Esophagus muscularis mucosa (tissue), 4 donors: Measurements from ENCODE around the gene PFAS.

Experiments used
- EP300 ChIP-seq: sonication (generic); formaldehyde crosslinking; IDR thresholded peaks from one replicate; pipeline ENCODE4 v1.6.1; 2017; ENCODE audit warnings: antibody characterized with exemption
- POLR2A ChIP-seq: fragments of 450-650 bp; IDR thresholded peaks from one replicate; pipeline ENCODE4 v1.6.1; 2017; ENCODE audit warnings: antibody characterized with exemption, moderate library complexity, mild to moderate bottlenecking, low read depth
- POLR2AphosphoS5 ChIP-seq, 2 donors: sonication (generic); formaldehyde crosslinking; IDR thresholded peaks; one replicate each; pipeline ENCODE4 v1.6.1; 2017; ENCODE audit warnings: antibody characterized with exemption in 2 of 2
- TF ChIP-seq, protein P1 (sequence below), 3 experiments: fragments of 200-600 bp in 2 of 3; fragments of 450-650 bp in 1 of 3; sonication (generic) in 2 of 3; IDR thresholded peaks; one replicate each; pipeline ENCODE4 v1.5.1; 2017 to 2019; ENCODE audit warnings: antibody characterized with exemption in 3 of 3, mild to moderate bottlenecking in 2 of 3, moderate library complexity in 1 of 3

DNA sequence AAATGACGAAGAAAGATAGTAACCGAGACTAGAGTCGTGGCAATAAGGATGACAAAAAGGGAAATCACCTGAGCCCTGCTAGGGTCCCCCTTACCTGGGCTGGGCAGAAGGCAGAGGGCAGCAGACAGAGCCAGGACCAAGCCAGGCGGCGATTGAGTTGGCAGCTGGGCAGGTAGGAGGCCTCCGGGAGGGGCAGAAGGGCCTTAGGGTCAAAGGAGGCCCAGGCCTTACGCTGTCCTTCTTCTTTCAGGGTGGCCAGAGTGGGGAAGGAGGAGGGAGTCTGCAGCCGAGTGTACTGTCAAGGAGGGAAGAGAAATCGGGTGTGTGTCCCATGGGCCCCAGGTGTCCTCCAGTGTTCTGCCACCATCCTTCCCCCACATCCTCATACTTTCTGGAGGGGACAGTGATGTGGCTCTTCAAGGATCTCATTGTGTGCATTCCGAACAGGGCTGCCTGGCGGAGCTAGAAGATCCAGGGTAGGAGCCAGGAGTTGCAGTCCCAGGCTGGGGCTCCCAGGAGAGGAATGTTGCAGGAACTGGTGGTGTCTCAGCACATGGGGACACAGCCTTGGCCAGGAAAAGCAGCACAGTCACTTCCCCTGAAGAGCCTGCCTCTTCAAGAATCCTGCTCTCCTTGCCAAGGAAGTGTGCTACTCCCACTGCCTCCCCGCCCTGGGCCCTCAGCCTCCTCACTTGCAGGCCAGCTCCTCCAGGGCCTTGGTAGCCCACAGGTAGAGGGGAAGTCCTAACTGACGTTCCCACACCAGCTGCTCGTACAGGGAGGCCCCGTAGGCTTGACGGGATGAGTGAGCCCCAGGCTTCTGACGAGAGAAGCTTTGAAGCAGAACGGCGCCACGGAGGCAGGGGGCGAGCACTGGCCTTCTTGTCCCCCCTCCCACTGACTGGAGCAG is 14.5 kb upstream of the PFAS start:
- TF ChIP-seq POLR2AphosphoS5 (IDR thresholded peaks at IDR 0.05) (no peak), EP300 (no peak), POLR2A (no peak)
- TF ChIP-seq, protein P1, sequence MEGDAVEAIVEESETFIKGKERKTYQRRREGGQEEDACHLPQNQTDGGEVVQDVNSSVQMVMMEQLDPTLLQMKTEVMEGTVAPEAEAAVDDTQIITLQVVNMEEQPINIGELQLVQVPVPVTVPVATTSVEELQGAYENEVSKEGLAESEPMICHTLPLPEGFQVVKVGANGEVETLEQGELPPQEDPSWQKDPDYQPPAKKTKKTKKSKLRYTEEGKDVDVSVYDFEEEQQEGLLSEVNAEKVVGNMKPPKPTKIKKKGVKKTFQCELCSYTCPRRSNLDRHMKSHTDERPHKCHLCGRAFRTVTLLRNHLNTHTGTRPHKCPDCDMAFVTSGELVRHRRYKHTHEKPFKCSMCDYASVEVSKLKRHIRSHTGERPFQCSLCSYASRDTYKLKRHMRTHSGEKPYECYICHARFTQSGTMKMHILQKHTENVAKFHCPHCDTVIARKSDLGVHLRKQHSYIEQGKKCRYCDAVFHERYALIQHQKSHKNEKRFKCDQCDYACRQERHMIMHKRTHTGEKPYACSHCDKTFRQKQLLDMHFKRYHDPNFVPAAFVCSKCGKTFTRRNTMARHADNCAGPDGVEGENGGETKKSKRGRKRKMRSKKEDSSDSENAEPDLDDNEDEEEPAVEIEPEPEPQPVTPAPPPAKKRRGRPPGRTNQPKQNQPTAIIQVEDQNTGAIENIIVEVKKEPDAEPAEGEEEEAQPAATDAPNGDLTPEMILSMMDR (IDR thresholded peaks at IDR 0.05): no peak
